Panc1 (cell line): ENCODE measurements around the gene TIMM17B. TPM values are rescaled to one million over a fixed set of nuclear protein-coding genes. Genes with fewer than 3 reads are reported as not detected.

Experiments
- ATAC-seq: fragments of 200-7000 bp; cut with Tn5 transposase; 2 replicates; pipeline ENCODE4 v1.9.1; 2020; ENCODE audit warnings: mild to moderate bottlenecking, moderate library complexity
- BruUV-seq: library from RNA; stranded (reverse); fragments of 400-500 nt; replicated peaks from 2 replicates; lab custom pipeline; 2021; lab: Mats Ljungman, UMichigan
- CTCF ChIA-PET: fragments of 300-600 bp; sonication (Branson Sonifier 250); formaldehyde crosslinking; loops from one replicate; lab custom pipeline; 2022; ENCODE audit warnings: antibody characterized with exemption; lab: Charles Lee
- POLR2A ChIA-PET: fragments of 300-600 bp; sonication (Branson Sonifier 250); formaldehyde crosslinking; loops from one replicate; lab custom pipeline; 2022; ENCODE audit warnings: antibody characterized with exemption; lab: Charles Lee
- DNase-seq: peaks from one replicate; pipeline ENCODE4 v3.0.0-alpha.2; 2010; ENCODE audit warnings: low read depth, low spot score
- H3K27ac ChIP-seq: 2 replicates; pipeline ENCODE4 v1.5.1; 2011; ENCODE audit warnings: mild to moderate bottlenecking, low read length, inconsistent platforms
- H3K27me3 ChIP-seq: fragments of 200-500 bp; sonication (Bioruptor generic); 2 replicates; pipeline ENCODE4 v1.6.0; 2014; ENCODE audit warnings: low read length, inconsistent platforms; ENCODE audit not compliant: control insufficient read depth, insufficient read depth
- H3K36me3 ChIP-seq: fragments of 200-500 bp; sonication (Bioruptor generic); 2 replicates; pipeline ENCODE4 v1.5.1; 2014; ENCODE audit warnings: inconsistent platforms, mild to moderate bottlenecking, low read length, moderate library complexity; ENCODE audit not compliant: control insufficient read depth, insufficient read depth
- H3K4me1 ChIP-seq: 2 replicates; pipeline ENCODE4 v1.5.1; 2011; ENCODE audit warnings: inconsistent platforms, mild to moderate bottlenecking, low read length, moderate library complexity; ENCODE audit not compliant: control insufficient read depth, insufficient read depth
- H3K4me3 ChIP-seq, 2 experiments: 2 replicates each; pipeline ENCODE4 v1.5.1; 2011 to 2012; ENCODE audit warnings: low read depth in 2 of 2, low read length in 2 of 2, mild to moderate bottlenecking in 2 of 2, inconsistent platforms in 1 of 2, moderate library complexity in 1 of 2
- H3K9me3 ChIP-seq: fragments of 200-500 bp; sonication (Bioruptor generic); 2 replicates; pipeline ENCODE4 v1.5.1; 2014; ENCODE audit warnings: low read depth, mild to moderate bottlenecking, inconsistent platforms, low read length, moderate library complexity; ENCODE audit not compliant: control insufficient read depth, insufficient read depth
- POLR2AphosphoS5 ChIP-seq: IDR thresholded peaks from 2 replicates; pipeline ENCODE4 v1.6.1; 2012; ENCODE audit warnings: mild to moderate bottlenecking, low read depth, low read length, moderate library complexity
- SIN3A ChIP-seq: IDR thresholded peaks from 2 replicates; pipeline ENCODE4 v1.6.1; 2012; ENCODE audit warnings: low read depth, mild to moderate bottlenecking, low read length, moderate library complexity, borderline replicate concordance; ENCODE audit not compliant: insufficient read depth
- TCF7L2 ChIP-seq: IDR thresholded peaks from 2 replicates; pipeline ENCODE4 v1.6.1; 2011; ENCODE audit warnings: mild to moderate bottlenecking, low read depth, low read length, inconsistent platforms
- in situ Hi-C: cut with HindIII; loops from 2 replicates; pipeline ENCODE4 v1.10.0; 2016; ENCODE audit warnings: low sequenced_read_pairs, low pct_unique_long_range_greater_than_20kb
- intact Hi-C: fragments of 100-400 bp; cut with micrococcal nuclease; formaldehyde crosslinking; loops from one replicate; pipeline ENCODE4 v1.10.0; 2022; ENCODE audit not compliant: unreplicated experiment
- total RNA-seq: library from RNA; stranded (reverse); gene quantifications from one replicate; pipeline ENCODE4 v1.2.1, GENCODE V29; 2021; ENCODE audit not compliant: unreplicated experiment
- TF ChIP-seq, protein P1 (sequence below), 2 experiments: IDR thresholded peaks; 2 replicates each; pipeline ENCODE4 v1.6.1; 2011 to 2012; ENCODE audit warnings: low read depth in 2 of 2, control low read depth in 1 of 2, low read length in 1 of 2, mild to moderate bottlenecking in 1 of 2, moderate library complexity in 1 of 2; ENCODE audit not compliant: insufficient read depth in 1 of 2
- TF ChIP-seq, protein P2 (sequence below): fragments of 450-650 bp; IDR thresholded peaks from 2 replicates; pipeline ENCODE4 v1.5.1; 2017; ENCODE audit warnings: mild to moderate bottlenecking

TIMM17B gene
- total RNA-seq, 1 experiment from 2014 or later: 92.1 TPM

DNA sequence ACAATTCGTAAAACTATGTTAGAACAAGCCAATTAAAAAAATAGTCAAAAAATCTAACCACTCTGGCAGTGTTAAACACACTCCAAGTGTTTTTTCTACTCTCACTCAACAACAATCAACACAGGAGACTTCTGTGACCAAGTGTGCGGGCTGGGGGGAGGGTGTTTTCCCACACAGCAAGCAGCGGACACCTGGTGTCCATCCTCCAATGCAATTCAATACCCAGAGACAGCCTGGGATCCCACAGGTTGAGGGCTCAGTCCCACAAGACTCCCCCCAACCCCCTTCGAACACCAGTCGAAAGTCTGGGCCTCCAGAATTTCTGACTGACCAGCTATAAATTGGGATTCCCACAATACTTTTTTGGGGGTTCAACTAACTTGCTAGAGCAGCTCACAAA lies 29.6 kb upstream of the TIMM17B start:
- no peak for ATAC-seq
- H3K27me3 ChIP-seq: no peaks in the 10 kb centered on the region
- no peak overlapping the region for H3K4me3 ChIP-seq
- ChIA-PET POLR2A (no interaction called here), CTCF (no interaction called here)
- no TSS peak for BruUV-seq
- intact Hi-C loops: no loop called here
- no peak overlapping the region for H3K27ac ChIP-seq
- no peak for DNase-seq
- H3K36me3 ChIP-seq: no peaks in the 10 kb centered on the region; the same call in 1 of the 2 replicates
- TF ChIP-seq POLR2AphosphoS5: no peak
- TF ChIP-seq, protein P1, sequence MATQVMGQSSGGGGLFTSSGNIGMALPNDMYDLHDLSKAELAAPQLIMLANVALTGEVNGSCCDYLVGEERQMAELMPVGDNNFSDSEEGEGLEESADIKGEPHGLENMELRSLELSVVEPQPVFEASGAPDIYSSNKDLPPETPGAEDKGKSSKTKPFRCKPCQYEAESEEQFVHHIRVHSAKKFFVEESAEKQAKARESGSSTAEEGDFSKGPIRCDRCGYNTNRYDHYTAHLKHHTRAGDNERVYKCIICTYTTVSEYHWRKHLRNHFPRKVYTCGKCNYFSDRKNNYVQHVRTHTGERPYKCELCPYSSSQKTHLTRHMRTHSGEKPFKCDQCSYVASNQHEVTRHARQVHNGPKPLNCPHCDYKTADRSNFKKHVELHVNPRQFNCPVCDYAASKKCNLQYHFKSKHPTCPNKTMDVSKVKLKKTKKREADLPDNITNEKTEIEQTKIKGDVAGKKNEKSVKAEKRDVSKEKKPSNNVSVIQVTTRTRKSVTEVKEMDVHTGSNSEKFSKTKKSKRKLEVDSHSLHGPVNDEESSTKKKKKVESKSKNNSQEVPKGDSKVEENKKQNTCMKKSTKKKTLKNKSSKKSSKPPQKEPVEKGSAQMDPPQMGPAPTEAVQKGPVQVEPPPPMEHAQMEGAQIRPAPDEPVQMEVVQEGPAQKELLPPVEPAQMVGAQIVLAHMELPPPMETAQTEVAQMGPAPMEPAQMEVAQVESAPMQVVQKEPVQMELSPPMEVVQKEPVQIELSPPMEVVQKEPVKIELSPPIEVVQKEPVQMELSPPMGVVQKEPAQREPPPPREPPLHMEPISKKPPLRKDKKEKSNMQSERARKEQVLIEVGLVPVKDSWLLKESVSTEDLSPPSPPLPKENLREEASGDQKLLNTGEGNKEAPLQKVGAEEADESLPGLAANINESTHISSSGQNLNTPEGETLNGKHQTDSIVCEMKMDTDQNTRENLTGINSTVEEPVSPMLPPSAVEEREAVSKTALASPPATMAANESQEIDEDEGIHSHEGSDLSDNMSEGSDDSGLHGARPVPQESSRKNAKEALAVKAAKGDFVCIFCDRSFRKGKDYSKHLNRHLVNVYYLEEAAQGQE (IDR thresholded peaks at IDR 0.05; ENCODE audit: insufficient read depth in 1 of 2, low read depth in 2 of 2, low read length in 1 of 2): no peak
- no peak for TF ChIP-seq TCF7L2
- no peak for TF ChIP-seq SIN3A
- TF ChIP-seq, protein P2, sequence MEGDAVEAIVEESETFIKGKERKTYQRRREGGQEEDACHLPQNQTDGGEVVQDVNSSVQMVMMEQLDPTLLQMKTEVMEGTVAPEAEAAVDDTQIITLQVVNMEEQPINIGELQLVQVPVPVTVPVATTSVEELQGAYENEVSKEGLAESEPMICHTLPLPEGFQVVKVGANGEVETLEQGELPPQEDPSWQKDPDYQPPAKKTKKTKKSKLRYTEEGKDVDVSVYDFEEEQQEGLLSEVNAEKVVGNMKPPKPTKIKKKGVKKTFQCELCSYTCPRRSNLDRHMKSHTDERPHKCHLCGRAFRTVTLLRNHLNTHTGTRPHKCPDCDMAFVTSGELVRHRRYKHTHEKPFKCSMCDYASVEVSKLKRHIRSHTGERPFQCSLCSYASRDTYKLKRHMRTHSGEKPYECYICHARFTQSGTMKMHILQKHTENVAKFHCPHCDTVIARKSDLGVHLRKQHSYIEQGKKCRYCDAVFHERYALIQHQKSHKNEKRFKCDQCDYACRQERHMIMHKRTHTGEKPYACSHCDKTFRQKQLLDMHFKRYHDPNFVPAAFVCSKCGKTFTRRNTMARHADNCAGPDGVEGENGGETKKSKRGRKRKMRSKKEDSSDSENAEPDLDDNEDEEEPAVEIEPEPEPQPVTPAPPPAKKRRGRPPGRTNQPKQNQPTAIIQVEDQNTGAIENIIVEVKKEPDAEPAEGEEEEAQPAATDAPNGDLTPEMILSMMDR: no peak
- no peaks in the 10 kb centered on the region for H3K4me1 ChIP-seq
- H3K9me3 ChIP-seq: no peaks in the 10 kb centered on the region
- in situ Hi-C loops: no loop called here

DNA sequence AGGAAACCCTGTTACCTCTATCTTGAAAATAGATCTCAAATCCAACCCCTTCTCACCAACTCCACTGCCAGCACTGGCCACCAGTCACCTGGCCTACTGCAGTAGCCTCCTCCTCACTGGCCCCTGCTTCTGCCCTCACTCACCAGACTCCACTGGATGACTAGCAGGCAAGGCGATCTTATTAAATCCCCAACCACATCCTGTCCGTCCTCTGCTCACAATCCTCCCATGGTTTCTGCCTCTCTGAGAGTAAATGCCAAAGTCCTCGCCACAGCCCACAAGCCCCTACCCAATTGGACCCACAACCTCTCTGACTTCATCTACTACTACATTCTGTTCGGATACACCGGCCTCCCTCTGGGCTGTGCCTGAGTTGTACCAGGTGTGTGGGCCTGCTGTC lies 26.7 kb upstream of the TIMM17B start:
- CTCF ChIA-PET: no interaction called here
- in situ Hi-C loops: no loop called here
- ATAC-seq: no peak

More for the DNA sequence above, 26.7 kb upstream of the TIMM17B start:
- H3K27ac ChIP-seq: no peak overlapping the region
- H3K9me3 ChIP-seq: no peaks in the 10 kb centered on the region
- TF ChIP-seq, protein P1 (IDR thresholded peaks at IDR 0.05; ENCODE audit: insufficient read depth in 1 of 2, low read depth in 2 of 2, low read length in 1 of 2): no peak
- TF ChIP-seq SIN3A (no peak), POLR2AphosphoS5 (no peak), TCF7L2 (no peak)
- TF ChIP-seq, protein P2: no peak
- intact Hi-C loops: no loop called here
- H3K36me3 ChIP-seq: no peaks in the 10 kb centered on the region; the same call in 1 of the 2 replicates
- H3K4me1 ChIP-seq: peaks cover 8% of the 10 kb centered on the region; the same call in 1 of the 2 replicates
- no peaks in the 10 kb centered on the region for H3K27me3 ChIP-seq
- POLR2A ChIA-PET: interaction anchor here (0.6 kb wide), 1 partner anchor 21 kb away, joined by 20 read pairs; no protein-coding TSS in a partner anchor
- no TSS peak for BruUV-seq
- no peak overlapping the region for H3K4me3 ChIP-seq
- DNase-seq: no peak
